ENCODE data around the gene TRIL.

DNA sequence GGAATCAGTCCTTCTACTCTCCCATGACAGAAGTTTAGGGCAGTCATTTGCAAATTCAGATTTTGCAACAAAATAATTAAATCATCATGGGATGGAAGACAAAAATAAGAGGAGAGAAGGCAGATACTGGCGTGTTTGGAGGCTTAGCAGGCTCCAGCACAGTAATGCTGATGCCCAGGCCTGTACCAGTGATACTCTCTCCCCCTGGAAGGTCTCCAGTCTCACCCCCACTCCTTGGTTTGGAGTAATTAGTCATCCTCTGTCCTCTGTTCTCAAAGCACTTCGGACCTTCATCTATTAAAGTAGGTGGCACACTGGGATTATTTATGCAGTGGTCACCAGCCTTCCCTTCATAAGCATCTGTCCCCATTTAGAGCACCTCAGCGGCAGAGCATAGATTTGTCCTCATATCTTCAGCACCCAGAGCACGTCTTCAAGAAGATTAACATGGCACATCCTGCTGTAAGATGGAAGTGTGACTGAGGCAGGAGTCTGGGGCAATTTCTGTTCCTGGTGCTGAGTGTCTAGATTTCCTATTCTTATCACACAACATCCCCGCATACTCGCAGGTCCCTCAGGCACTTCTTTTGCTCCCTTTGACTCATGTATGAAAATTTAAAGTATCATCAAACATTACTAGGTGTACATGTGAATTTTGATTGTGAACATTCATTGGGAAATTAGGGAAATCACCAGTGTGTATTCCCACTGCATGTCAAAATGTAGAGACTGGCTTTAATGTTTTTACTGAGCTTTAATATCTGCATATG lies 31.3 kb upstream of the TRIL start:
- TF ChIP-seq, protein P1, sequence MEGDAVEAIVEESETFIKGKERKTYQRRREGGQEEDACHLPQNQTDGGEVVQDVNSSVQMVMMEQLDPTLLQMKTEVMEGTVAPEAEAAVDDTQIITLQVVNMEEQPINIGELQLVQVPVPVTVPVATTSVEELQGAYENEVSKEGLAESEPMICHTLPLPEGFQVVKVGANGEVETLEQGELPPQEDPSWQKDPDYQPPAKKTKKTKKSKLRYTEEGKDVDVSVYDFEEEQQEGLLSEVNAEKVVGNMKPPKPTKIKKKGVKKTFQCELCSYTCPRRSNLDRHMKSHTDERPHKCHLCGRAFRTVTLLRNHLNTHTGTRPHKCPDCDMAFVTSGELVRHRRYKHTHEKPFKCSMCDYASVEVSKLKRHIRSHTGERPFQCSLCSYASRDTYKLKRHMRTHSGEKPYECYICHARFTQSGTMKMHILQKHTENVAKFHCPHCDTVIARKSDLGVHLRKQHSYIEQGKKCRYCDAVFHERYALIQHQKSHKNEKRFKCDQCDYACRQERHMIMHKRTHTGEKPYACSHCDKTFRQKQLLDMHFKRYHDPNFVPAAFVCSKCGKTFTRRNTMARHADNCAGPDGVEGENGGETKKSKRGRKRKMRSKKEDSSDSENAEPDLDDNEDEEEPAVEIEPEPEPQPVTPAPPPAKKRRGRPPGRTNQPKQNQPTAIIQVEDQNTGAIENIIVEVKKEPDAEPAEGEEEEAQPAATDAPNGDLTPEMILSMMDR (IDR thresholded peaks at IDR 0.05), result no peak
- TF ChIP-seq TP53 (CRISPR knock-in tag; IDR thresholded peaks at IDR 0.05), result no peak
- TF ChIP-seq, protein P2, sequence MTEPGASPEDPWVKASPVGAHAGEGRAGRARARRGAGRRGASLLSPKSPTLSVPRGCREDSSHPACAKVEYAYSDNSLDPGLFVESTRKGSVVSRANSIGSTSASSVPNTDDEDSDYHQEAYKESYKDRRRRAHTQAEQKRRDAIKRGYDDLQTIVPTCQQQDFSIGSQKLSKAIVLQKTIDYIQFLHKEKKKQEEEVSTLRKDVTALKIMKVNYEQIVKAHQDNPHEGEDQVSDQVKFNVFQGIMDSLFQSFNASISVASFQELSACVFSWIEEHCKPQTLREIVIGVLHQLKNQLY (CRISPR knock-in tag; IDR thresholded peaks at IDR 0.05), result no peak
- no peak for TF ChIP-seq ELF4 (CRISPR knock-in tag; IDR thresholded peaks at IDR 0.05; ENCODE audit: low read depth)
- TF ChIP-seq, protein P3, sequence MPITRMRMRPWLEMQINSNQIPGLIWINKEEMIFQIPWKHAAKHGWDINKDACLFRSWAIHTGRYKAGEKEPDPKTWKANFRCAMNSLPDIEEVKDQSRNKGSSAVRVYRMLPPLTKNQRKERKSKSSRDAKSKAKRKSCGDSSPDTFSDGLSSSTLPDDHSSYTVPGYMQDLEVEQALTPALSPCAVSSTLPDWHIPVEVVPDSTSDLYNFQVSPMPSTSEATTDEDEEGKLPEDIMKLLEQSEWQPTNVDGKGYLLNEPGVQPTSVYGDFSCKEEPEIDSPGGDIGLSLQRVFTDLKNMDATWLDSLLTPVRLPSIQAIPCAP (CRISPR knock-in tag; IDR thresholded peaks at IDR 0.05), result no peak
- no peak for TF ChIP-seq SMAD4 (CRISPR knock-in tag; IDR thresholded peaks at IDR 0.05)
- TF ChIP-seq, protein P4, sequence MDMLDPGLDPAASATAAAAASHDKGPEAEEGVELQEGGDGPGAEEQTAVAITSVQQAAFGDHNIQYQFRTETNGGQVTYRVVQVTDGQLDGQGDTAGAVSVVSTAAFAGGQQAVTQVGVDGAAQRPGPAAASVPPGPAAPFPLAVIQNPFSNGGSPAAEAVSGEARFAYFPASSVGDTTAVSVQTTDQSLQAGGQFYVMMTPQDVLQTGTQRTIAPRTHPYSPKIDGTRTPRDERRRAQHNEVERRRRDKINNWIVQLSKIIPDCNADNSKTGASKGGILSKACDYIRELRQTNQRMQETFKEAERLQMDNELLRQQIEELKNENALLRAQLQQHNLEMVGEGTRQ (CRISPR knock-in tag; IDR thresholded peaks at IDR 0.05), result no peak
- no peak for TF ChIP-seq ZNF416 (CRISPR knock-in tag; IDR thresholded peaks at IDR 0.05)
